Measurements from ENCODE around the gene GALNT2. TPM values are rescaled to one million over a fixed set of nuclear protein-coding genes. Genes with fewer than 3 reads are reported as not detected.
A peak's percentile ranks its signal among the peaks of the same experiment; 100 is the strongest.

Gene GALNT2
- total and polyA plus RNA-seq, 2 of the 13 experiments (the other 11 are each of a cell fraction or from before 2014, with no cell fraction given), result 39.3 to 39.6 TPM

GRCh38 chr1:230105754-230106625 lies 39.0 kb downstream of the GALNT2 start (continued):
- TF ChIP-seq POGK (CRISPR knock-in tag; conservative IDR thresholded peaks at IDR 0.05) (peak; percentile 60), HMG20B (CRISPR knock-in tag; conservative IDR thresholded peaks at IDR 0.05) (no peak), ZC3H13 (CRISPR knock-in tag; IDR thresholded peaks at IDR 0.05) (no peak), MAFK (conservative IDR thresholded peaks at IDR 0.05 in 1 of 2, IDR thresholded peaks at IDR 0.05 in 1 of 2; ENCODE audit: low read length in 2 of 2) (peak; percentile 44 to 63), ZNF691 (CRISPR knock-in tag; IDR thresholded peaks at IDR 0.05; ENCODE audit: borderline replicate concordance, low read depth) (peak; percentile 62; the same call in 1 of the 2 replicates), HNRNPLL (IDR thresholded peaks at IDR 0.05; ENCODE audit: low read depth, low read length, poor library complexity, severe bottlenecking) (no peak), ARNTL (CRISPR knock-in tag; IDR thresholded peaks at IDR 0.05) (peak; percentile 83), ZNF816 (CRISPR knock-in tag; IDR thresholded peaks at IDR 0.05; ENCODE audit: borderline replicate concordance) (no peak; the same call in 1 of the 2 replicates), THYN1 (CRISPR knock-in tag; IDR thresholded peaks at IDR 0.05; ENCODE audit: borderline replicate concordance, low read depth) (no peak), ERF (CRISPR knock-in tag; IDR thresholded peaks at IDR 0.05) (peak; percentile 69; the same call in 1 of the 2 replicates), SOX13 (IDR thresholded peaks at IDR 0.05) (peak; percentile 41), SOX13 (CRISPR knock-in tag; conservative IDR thresholded peaks at IDR 0.05 in 1 of 2, IDR thresholded peaks at IDR 0.05 in 1 of 2) (peak in 1 of 2 experiments; percentile 90; a peak in 2 of 4 replicates), MAFF (IDR thresholded peaks at IDR 0.05; ENCODE audit: low read depth, low read length) (peak; percentile 48), PBX3 (CRISPR knock-in tag; IDR thresholded peaks at IDR 0.05; ENCODE audit: borderline replicate concordance) (no peak), ZNF430 (CRISPR knock-in tag; IDR thresholded peaks at IDR 0.05) (peak; percentile 69), KLF11 (CRISPR knock-in tag; IDR thresholded peaks at IDR 0.05) (no peak), GPBP1L1 (CRISPR knock-in tag; IDR thresholded peaks at IDR 0.05) (no peak), ZBTB33 (CRISPR knock-in tag; IDR thresholded peaks at IDR 0.05) (no peak), ZKSCAN8 (CRISPR knock-in tag; IDR thresholded peaks at IDR 0.05; ENCODE audit: borderline replicate concordance) (no peak), CC2D1A (CRISPR knock-in tag; IDR thresholded peaks at IDR 0.05) (no peak), RARA (CRISPR knock-in tag; IDR thresholded peaks at IDR 0.05) (peak; percentile 86), ZNF549 (CRISPR knock-in tag; IDR thresholded peaks at IDR 0.05) (no peak)

Measured in HepG2 (cell line).